H1 (cell line): ENCODE data around the gene PROX2.

Experiments used
- BRCA1 ChIP-seq: IDR thresholded peaks from 2 replicates; pipeline ENCODE4 v1.6.1; 2012; ENCODE audit warnings: low read depth, low read length, improper control_type of control experiment
- CHD2 ChIP-seq: IDR thresholded peaks from 2 replicates; pipeline ENCODE4 v1.6.1; 2012; ENCODE audit warnings: low read length, improper control_type of control experiment
- CTCF ChIP-seq, 3 experiments: IDR thresholded peaks; 1 replicate in 2 of 3; 2 replicates in 1 of 3; pipeline versions ENCODE4 v1.5.1 to v1.6.1; 2011; ENCODE audit warnings: low read length in 3 of 3, mild to moderate bottlenecking in 3 of 3, inconsistent platforms in 2 of 3, low read depth in 1 of 3, moderate library complexity in 1 of 3; ENCODE audit not compliant: insufficient read depth in 1 of 3; ENCODE audit errors: control extremely low read depth in 1 of 3
- EGR1 ChIP-seq: IDR thresholded peaks from 2 replicates; pipeline ENCODE4 v1.6.1; 2011; ENCODE audit warnings: low read depth, low read length, borderline replicate concordance
- EP300 ChIP-seq, 2 experiments: IDR thresholded peaks; 1 replicate in 1 of 2; 2 replicates in 1 of 2; pipeline ENCODE4 v1.6.1; 2011 to 2012; ENCODE audit warnings: low read depth in 2 of 2, low read length in 2 of 2, mild to moderate bottlenecking in 2 of 2, borderline replicate concordance in 1 of 2, inconsistent platforms in 1 of 2, moderate library complexity in 1 of 2
- EZH2 ChIP-seq: fragments of 200-600 bp; sonication (generic); IDR thresholded peaks from 2 replicates; pipeline ENCODE4 v1.7.1; 2012; ENCODE audit warnings: low read depth, mild to moderate bottlenecking, moderate library complexity, low read length, inconsistent platforms; ENCODE audit not compliant: severe bottlenecking
- JUN ChIP-seq: IDR thresholded peaks from 2 replicates; pipeline ENCODE4 v1.6.1; 2011; ENCODE audit warnings: low read depth, mild to moderate bottlenecking, improper control_type of control experiment, low read length
- PHF8 ChIP-seq: fragments of 200-600 bp; sonication (generic); conservative IDR thresholded peaks from 2 replicates; pipeline ENCODE4 v1.7.1; 2012; ENCODE audit warnings: low read depth, mild to moderate bottlenecking, inconsistent platforms, low read length, moderate library complexity
- POLR2A ChIP-seq, 2 experiments: IDR thresholded peaks; 1 replicate in 1 of 2; 2 replicates in 1 of 2; pipeline ENCODE4 v1.6.1; 2011; ENCODE audit warnings: low read depth in 2 of 2, low read length in 2 of 2, mild to moderate bottlenecking in 2 of 2; ENCODE audit errors: control extremely low read depth in 1 of 2
- RAD21 ChIP-seq, 2 experiments: IDR thresholded peaks in 1 of 2; conservative IDR thresholded peaks in 1 of 2; 2 replicates each; pipeline ENCODE4 v1.6.1; 2011; ENCODE audit warnings: low read depth in 2 of 2, low read length in 2 of 2, improper control_type of control experiment in 1 of 2, inconsistent platforms in 1 of 2, mild to moderate bottlenecking in 1 of 2, moderate library complexity in 1 of 2
- RFX5 ChIP-seq: IDR thresholded peaks from 2 replicates; pipeline ENCODE4 v1.6.1; 2011; ENCODE audit warnings: low read depth, low read length, improper control_type of control experiment, borderline replicate concordance
- TCF12 ChIP-seq: IDR thresholded peaks from 2 replicates; pipeline ENCODE4 v1.6.1; 2011; ENCODE audit warnings: low read depth, mild to moderate bottlenecking, low read length
- TEAD4 ChIP-seq: IDR thresholded peaks from 2 replicates; pipeline ENCODE4 v1.6.1; 2012; ENCODE audit warnings: low read depth, low read length, inconsistent platforms, mixed read lengths
- USF2 ChIP-seq: IDR thresholded peaks from 2 replicates; pipeline ENCODE4 v1.6.1; 2011; ENCODE audit warnings: low read length, improper control_type of control experiment

DNA sequence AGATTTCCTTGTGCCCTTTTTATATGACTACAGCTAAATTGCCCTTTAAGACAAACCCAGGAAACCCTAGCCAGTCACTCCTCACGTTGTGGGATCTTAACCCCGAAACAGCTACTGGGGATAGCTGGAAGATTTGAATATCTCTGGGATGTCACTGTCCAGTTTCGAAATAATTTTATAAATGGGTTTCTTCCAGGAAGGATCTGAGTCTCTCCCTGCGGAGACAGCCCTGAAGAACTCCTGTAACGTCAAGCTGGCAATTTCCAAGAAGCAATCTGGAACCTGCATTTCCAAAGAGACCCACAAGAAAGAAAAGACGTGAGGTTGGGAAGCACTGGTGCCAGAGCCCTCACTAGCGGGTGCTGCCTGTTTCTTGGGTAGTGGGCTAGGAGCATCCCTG, 20.9 kb downstream of the PROX2 start:
- no peak for TF ChIP-seq CTCF (IDR thresholded peaks at IDR 0.05; ENCODE audit: control extremely low read depth in 1 of 3, insufficient read depth in 1 of 3, low read depth in 1 of 3, low read length in 3 of 3)
- no peak for TF ChIP-seq CHD2
- no peak for TF ChIP-seq TCF12
- no peak for TF ChIP-seq BRCA1
- TF ChIP-seq EGR1, result no peak
- TF ChIP-seq RAD21 (IDR thresholded peaks at IDR 0.05 in 1 of 2, conservative IDR thresholded peaks at IDR 0.05 in 1 of 2; ENCODE audit: low read depth in 2 of 2, low read length in 2 of 2), result no peak
- no peak for TF ChIP-seq TEAD4
- no peak for TF ChIP-seq POLR2A (IDR thresholded peaks at IDR 0.05; ENCODE audit: control extremely low read depth in 1 of 2, low read depth in 2 of 2, low read length in 2 of 2)
- TF ChIP-seq RFX5, result no peak
- no peak for TF ChIP-seq JUN
- TF ChIP-seq EP300 (IDR thresholded peaks at IDR 0.05; ENCODE audit: borderline replicate concordance in 1 of 2, low read depth in 2 of 2, low read length in 2 of 2), result no peak
- TF ChIP-seq PHF8, result no peak
- TF ChIP-seq EZH2, result no peak
- TF ChIP-seq USF2, result no peak
